ELR (cell line): ENCODE data around the gene EPS8L3.
"Not testable (repeated sequence)": the region's sequence is repeated elsewhere in the genome, so short reads cannot be mapped to it uniquely, and the experiment has no call there.

ENCODE experiments used
- DNase-seq: peaks from one replicate; pipeline ENCODE4 v3.0.0-alpha.2; 2015; ENCODE audit warnings: low read depth

The EPS8L3 gene

GRCh38 chr1:109711593-109712320 lies 52.0 kb downstream of the EPS8L3 start, which contains the start of gene GSTM5:
Gene GSTM5, plus strand, starts transcription at chr1:109712251. Its CDS starts 62 bp downstream, at chr1:109712313.
- DNase-seq, result not testable (repeated sequence)

DNA sequence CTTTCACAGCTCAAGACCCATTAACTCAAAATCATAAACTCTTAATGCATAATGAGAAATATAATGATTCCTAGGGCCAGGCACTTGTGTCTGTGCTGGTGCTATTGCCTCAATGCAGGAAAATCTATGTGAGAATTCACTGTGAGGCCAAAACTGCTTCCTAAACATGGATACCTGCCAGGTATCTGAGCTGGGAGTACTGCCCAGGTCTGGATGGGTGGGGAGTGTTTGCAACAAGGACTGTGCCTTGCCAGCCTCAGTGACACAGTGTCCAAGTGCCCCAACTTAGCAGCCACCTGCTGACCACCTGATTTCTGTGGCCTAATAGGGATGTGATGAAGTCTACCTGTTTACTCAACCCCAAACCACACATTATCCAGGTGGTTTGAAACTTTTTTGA lies 53.9 kb downstream of the EPS8L3 start:
- DNase-seq, result not testable (repeated sequence)

- not testable (repeated sequence) for DNase-seq
These were observed 54.8 kb downstream of the EPS8L3 start for GRCh38 chr1:109708949-109709348.

DNA sequence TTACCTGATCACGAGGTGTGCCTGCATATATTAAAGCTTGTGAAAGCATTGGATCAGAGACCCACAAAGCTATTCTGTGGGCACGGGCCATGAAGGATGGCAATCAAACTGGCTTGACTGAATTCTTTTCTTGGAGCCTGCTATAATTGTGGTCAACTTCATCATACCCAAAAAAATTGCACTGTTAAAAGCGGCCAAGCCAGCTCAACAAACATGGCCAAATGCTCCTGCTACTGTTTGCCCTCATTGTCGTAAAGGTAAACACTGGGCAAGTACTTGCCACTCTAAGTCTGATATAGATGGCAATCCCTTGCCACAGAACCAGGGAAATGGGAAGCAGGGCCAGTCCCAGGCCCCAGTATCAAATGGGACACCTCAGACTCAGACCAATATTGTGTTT lies 58.3 kb downstream of the EPS8L3 start:
- DNase-seq, result no peak

GRCh38 chr1:109704173-109704572 lies 59.5 kb downstream of the EPS8L3 start:
- no peak for DNase-seq

GRCh38 chr1:109702940-109703339 lies 60.8 kb downstream of the EPS8L3 start:
- DNase-seq, result not testable (repeated sequence)
